HCT116 (cell line): ENCODE results near the gene TTLL4. TPM values are rescaled to one million over a fixed set of nuclear protein-coding genes. Genes with fewer than 3 reads are reported as not detected.

Source experiments
- ATAC-seq: fragments of 200-7000 bp; cut with Tn5 transposase; 2 replicates; pipeline ENCODE4 v1.9.1; 2020; ENCODE audit warnings: mild to moderate bottlenecking, moderate library complexity
- BruUV-seq: library from RNA; stranded (reverse); fragments of 400-500 nt; replicated peaks from 2 replicates; lab custom pipeline; 2021; lab: Mats Ljungman, UMichigan
- CTCF ChIA-PET: fragments of 300-600 bp; sonication (Branson Sonifier 250); formaldehyde crosslinking; loops from one replicate; lab custom pipeline; 2021; ENCODE audit warnings: antibody characterized with exemption; lab: Charles Lee
- POLR2A ChIA-PET: fragments of 300-600, 350-600 bp; sonication (Branson Sonifier 250); formaldehyde crosslinking; loops from one replicate; lab custom pipeline; 2021; ENCODE audit warnings: antibody characterized with exemption; lab: Charles Lee
- RAD21 ChIA-PET, 2 experiments: fragments of 300-600 bp; sonication (Branson Sonifier 250); formaldehyde crosslinking; loops; one replicate each; lab custom pipeline; 2023; ENCODE audit warnings: low total read pairs in 2 of 2; ENCODE audit not compliant: uncharacterized antibody in 2 of 2, unreplicated experiment in 2 of 2, low non-redundant PET in 1 of 2; lab: Charles Lee
- DNase-seq: peaks from one replicate; pipeline ENCODE4 v3.0.0-alpha.2; 2010; ENCODE audit warnings: low read depth, low spot score
- H2AFZ ChIP-seq: fragments of 200-600 bp; shearing (Covaris generic), sonication (generic); 2 replicates; pipeline ENCODE4 v1.6.1; 2017; ENCODE audit warnings: low read depth, mixed run types, mixed read lengths, antibody characterized with exemption, low read length; ENCODE audit not compliant: poor library complexity, severe bottlenecking
- H3K27ac ChIP-seq: 2 replicates; pipeline ENCODE4 v1.5.1; 2012; ENCODE audit warnings: low read depth, low read length
- H3K27me3 ChIP-seq: fragments of 200-600 bp; sonication (generic); 2 replicates; pipeline ENCODE4 v1.6.1; 2016; ENCODE audit warnings: mixed run types, low read length, mixed read lengths; ENCODE audit not compliant: insufficient read depth
- H3K36me3 ChIP-seq, 2 experiments: fragments of 200-500 bp in 1 of 2; fragments of 200-600 bp in 1 of 2; sonication (Bioruptor generic) in 1 of 2; sonication (generic) in 1 of 2; 2 replicates each; pipeline versions ENCODE4 v1.5.1 to v1.6.1; 2014 to 2016; ENCODE audit warnings: low read length in 2 of 2, inconsistent platforms in 1 of 2, mixed read lengths in 1 of 2, mixed run types in 1 of 2; ENCODE audit not compliant: insufficient read depth in 2 of 2, control insufficient read depth in 1 of 2
- H3K4me1 ChIP-seq, 2 experiments: fragments of 200-600 bp in 1 of 2; sonication (generic) in 1 of 2; 2 replicates each; pipeline versions ENCODE4 v1.5.1 to v1.6.1; 2012 to 2017; ENCODE audit warnings: low read length in 2 of 2, inconsistent platforms in 1 of 2, mild to moderate bottlenecking in 1 of 2, mixed read lengths in 1 of 2, mixed run types in 1 of 2, moderate library complexity in 1 of 2; ENCODE audit not compliant: insufficient read depth in 2 of 2, control insufficient read depth in 1 of 2
- H3K4me2 ChIP-seq: fragments of 200-600 bp; sonication (generic); 2 replicates; pipeline ENCODE4 v1.6.1; 2017; ENCODE audit warnings: mixed run types, low read length, mixed read lengths
- H3K4me3 ChIP-seq, 2 experiments: fragments of 200-600 bp in 1 of 2; sonication (generic) in 1 of 2; replicated peaks in 1 of 2; 2 replicates each; pipeline ENCODE4 v1.5.1; 2011 to 2016; ENCODE audit warnings: low read length in 2 of 2, control low read depth in 1 of 2, low read depth in 1 of 2, mild to moderate bottlenecking in 1 of 2, mixed read lengths in 1 of 2, mixed run types in 1 of 2
- H3K79me2 ChIP-seq: fragments of 200-600 bp; sonication (generic); 2 replicates; pipeline ENCODE4 v1.6.1; 2017; ENCODE audit warnings: mild to moderate bottlenecking, mixed run types, low read length, moderate library complexity, mixed read lengths; ENCODE audit not compliant: insufficient read depth
- H3K9ac ChIP-seq: fragments of 200-600 bp; sonication (generic); 2 replicates; pipeline ENCODE4 v1.6.1; 2016; ENCODE audit warnings: low read length, mixed read lengths
- H3K9me2 ChIP-seq: fragments of 200-600 bp; sonication (generic), shearing (Covaris generic); 2 replicates; pipeline ENCODE4 v1.6.1; 2017; ENCODE audit warnings: mixed run types, mild to moderate bottlenecking, moderate library complexity; ENCODE audit not compliant: insufficient read depth
- H3K9me3 ChIP-seq, 2 experiments: fragments of 200-500 bp in 1 of 2; fragments of 200-600 bp in 1 of 2; sonication (Bioruptor generic) in 1 of 2; sonication (generic) in 1 of 2; 2 replicates each; pipeline ENCODE4 v1.6.1; 2014 to 2017; ENCODE audit warnings: low read length in 2 of 2, mixed read lengths in 2 of 2, inconsistent platforms in 1 of 2, low read depth in 1 of 2, mild to moderate bottlenecking in 1 of 2, mixed run types in 1 of 2, moderate library complexity in 1 of 2; ENCODE audit not compliant: control insufficient read depth in 1 of 2, insufficient read depth in 1 of 2
- H4K20me1 ChIP-seq: fragments of 200-600 bp; sonication (generic), shearing (Covaris generic); 2 replicates; pipeline ENCODE4 v1.6.1; 2017; ENCODE audit warnings: mixed run types, mild to moderate bottlenecking, moderate library complexity; ENCODE audit not compliant: insufficient read depth
- CBX3 ChIP-seq: IDR thresholded peaks from 2 replicates; pipeline ENCODE4 v1.6.1; 2012; ENCODE audit warnings: low read depth
- CEBPB ChIP-seq: IDR thresholded peaks from 2 replicates; pipeline ENCODE4 v1.6.1; 2012; ENCODE audit warnings: low read depth
- EGR1 ChIP-seq: IDR thresholded peaks from 2 replicates; pipeline ENCODE4 v1.6.1; 2012; ENCODE audit warnings: low read depth
- ELF1 ChIP-seq: IDR thresholded peaks from 2 replicates; pipeline ENCODE4 v1.6.1; 2012; ENCODE audit warnings: low read depth, borderline replicate concordance
- EZH2 ChIP-seq: fragments of 200-600 bp; sonication (generic); IDR thresholded peaks from 2 replicates; pipeline ENCODE4 v1.6.1; 2017; ENCODE audit warnings: antibody characterized with exemption, mixed run types
- EZH2phosphoT487 ChIP-seq: fragments of 200-600 bp; IDR thresholded peaks from 2 replicates; pipeline ENCODE4 v1.6.1; 2018; ENCODE audit warnings: antibody characterized with exemption, borderline replicate concordance
- JUND ChIP-seq: IDR thresholded peaks from 2 replicates; pipeline ENCODE4 v1.6.1; 2012
- POLR2A ChIP-seq: IDR thresholded peaks from 2 replicates; pipeline ENCODE4 v1.7.0; 2011; ENCODE audit warnings: borderline replicate concordance; ENCODE audit not compliant: insufficient read depth, insufficient read length; ENCODE audit errors: extremely low read depth
- POLR2AphosphoS5 ChIP-seq: IDR thresholded peaks from 2 replicates; pipeline ENCODE4 v1.6.1; 2011; ENCODE audit warnings: mild to moderate bottlenecking, low read depth, low read length, moderate library complexity
- RAD21 ChIP-seq: IDR thresholded peaks from 2 replicates; pipeline ENCODE4 v1.6.1; 2012; ENCODE audit warnings: low read depth, mild to moderate bottlenecking
- SIN3A ChIP-seq: IDR thresholded peaks from 2 replicates; pipeline ENCODE4 v1.6.1; 2012; ENCODE audit warnings: low read depth
- SP1 ChIP-seq: IDR thresholded peaks from 2 replicates; pipeline ENCODE4 v1.6.1; 2012; ENCODE audit warnings: low read depth
- SRF ChIP-seq: IDR thresholded peaks from 2 replicates; pipeline ENCODE4 v1.6.1; 2012; ENCODE audit warnings: low read depth
- YY1 ChIP-seq: IDR thresholded peaks from 2 replicates; pipeline ENCODE4 v1.6.1; 2011; ENCODE audit warnings: low read length, low read depth, moderate library complexity, mild to moderate bottlenecking; ENCODE audit not compliant: insufficient replicate concordance; ENCODE audit errors: extremely low read depth
- ZNF274 ChIP-seq: fragments of 200-500 bp; sonication (Bioruptor generic); IDR thresholded peaks from 2 replicates; pipeline ENCODE4 v1.6.1; 2014; ENCODE audit warnings: mild to moderate bottlenecking, low read depth, low read length, inconsistent platforms
- intact Hi-C: fragments of 100-400 bp; cut with micrococcal nuclease; formaldehyde crosslinking; loops from 2 replicates; pipeline ENCODE4 v1.10.0; 2022
- total RNA-seq: library from RNA; stranded (reverse); gene quantifications from one replicate; pipeline ENCODE4 v1.2.1, GENCODE V29; 2021; ENCODE audit not compliant: unreplicated experiment
- TF ChIP-seq, protein P1 (sequence below): IDR thresholded peaks from 2 replicates; pipeline ENCODE4 v1.6.1; 2011; ENCODE audit warnings: mild to moderate bottlenecking, low read length, moderate library complexity; ENCODE audit not compliant: insufficient replicate concordance; ENCODE audit errors: extremely low read depth
- TF ChIP-seq, protein P2 (sequence below): IDR thresholded peaks from 2 replicates; pipeline ENCODE4 v1.6.1; 2012

The TTLL4 gene
- total RNA-seq, 1 experiment from 2014 or later = 53.0 TPM

DNA sequence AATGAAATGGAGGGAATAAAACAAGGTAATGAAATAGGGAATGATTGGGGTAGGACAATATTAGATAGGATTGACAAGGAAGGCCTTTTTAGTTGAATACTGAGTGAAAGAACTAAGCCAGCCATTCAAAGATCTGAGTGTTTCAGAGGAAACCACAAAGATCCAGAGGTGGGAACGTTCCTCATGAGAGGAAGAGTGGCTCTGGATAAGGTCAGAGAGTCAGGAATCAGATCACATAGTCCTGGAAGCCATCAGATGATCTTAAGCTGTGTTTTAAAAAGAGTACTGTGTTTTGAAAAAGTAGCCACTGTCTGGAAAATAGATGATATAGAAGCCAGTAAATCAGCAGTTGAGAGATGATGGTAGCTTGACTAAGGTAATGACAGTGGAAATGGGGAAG is 11.8 kb downstream of the TTLL4 start:
- Histone ChIP-seq H3K4me1 (peaks cover 0 to 6% of the 10 kb centered on the region in 2 experiments; a peak in 3 of 4 replicates), H3K9ac (no peak overlapping the region), H2AFZ (no peak overlapping the region), H3K79me2 (peaks cover 98% of the 10 kb centered on the region), H3K9me2 (no peaks in the 10 kb centered on the region), H3K36me3 (peaks cover 0 to 10% of the 10 kb centered on the region in 2 experiments; a peak in 1 of 4 replicates), H3K27ac (no peak overlapping the region), H3K9me3 (no peaks in the 10 kb centered on the region; a peak in 1 of 4 replicates), H4K20me1 (peaks cover 2% of the 10 kb centered on the region; the same call in 1 of the 2 replicates), H3K4me2 (no peak overlapping the region), H3K4me3 (no peak overlapping the region)
- ATAC-seq = no peak
- RAD21 ChIA-PET = interaction anchor here in 1 of 2 experiments (1.9 kb wide), 1 partner anchor 125 kb away, joined by 3 read pairs; no protein-coding TSS in a partner anchor
- CTCF ChIA-PET = interaction anchor here (1.8 to 2.4 kb wide), 2 partner anchors 12 to 125 kb away, joined by 6 to 12 read pairs; partner anchors contain the start of gene TTLL4
- no TSS peak for BruUV-seq
- no peak for TF ChIP-seq EGR1
- no peak for TF ChIP-seq SIN3A
- no peak for TF ChIP-seq JUND
- no peak for TF ChIP-seq SP1
- no peak for TF ChIP-seq SRF
- TF ChIP-seq EZH2phosphoT487 = no peak
- no peak for TF ChIP-seq CEBPB
- no peak for TF ChIP-seq POLR2AphosphoS5
- no peak for TF ChIP-seq YY1
- TF ChIP-seq, protein P1, sequence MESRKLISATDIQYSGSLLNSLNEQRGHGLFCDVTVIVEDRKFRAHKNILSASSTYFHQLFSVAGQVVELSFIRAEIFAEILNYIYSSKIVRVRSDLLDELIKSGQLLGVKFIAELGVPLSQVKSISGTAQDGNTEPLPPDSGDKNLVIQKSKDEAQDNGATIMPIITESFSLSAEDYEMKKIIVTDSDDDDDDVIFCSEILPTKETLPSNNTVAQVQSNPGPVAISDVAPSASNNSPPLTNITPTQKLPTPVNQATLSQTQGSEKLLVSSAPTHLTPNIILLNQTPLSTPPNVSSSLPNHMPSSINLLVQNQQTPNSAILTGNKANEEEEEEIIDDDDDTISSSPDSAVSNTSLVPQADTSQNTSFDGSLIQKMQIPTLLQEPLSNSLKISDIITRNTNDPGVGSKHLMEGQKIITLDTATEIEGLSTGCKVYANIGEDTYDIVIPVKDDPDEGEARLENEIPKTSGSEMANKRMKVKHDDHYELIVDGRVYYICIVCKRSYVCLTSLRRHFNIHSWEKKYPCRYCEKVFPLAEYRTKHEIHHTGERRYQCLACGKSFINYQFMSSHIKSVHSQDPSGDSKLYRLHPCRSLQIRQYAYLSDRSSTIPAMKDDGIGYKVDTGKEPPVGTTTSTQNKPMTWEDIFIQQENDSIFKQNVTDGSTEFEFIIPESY = no peak
- TF ChIP-seq, protein P2, sequence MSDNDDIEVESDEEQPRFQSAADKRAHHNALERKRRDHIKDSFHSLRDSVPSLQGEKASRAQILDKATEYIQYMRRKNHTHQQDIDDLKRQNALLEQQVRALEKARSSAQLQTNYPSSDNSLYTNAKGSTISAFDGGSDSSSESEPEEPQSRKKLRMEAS = no peak
- no peak for TF ChIP-seq EZH2
- no peak for TF ChIP-seq ZNF274
- TF ChIP-seq CBX3 = no peak
- no peak for TF ChIP-seq ELF1
- TF ChIP-seq RAD21 = no peak
- no peak for TF ChIP-seq POLR2A
- TF ChIP-seq, all 23 proteins: peak for 0
- intact Hi-C loops = no loop called here
- DNase-seq = no peak
- POLR2A ChIA-PET = interaction anchor here (0.9 kb wide), 1 partner anchor 12 kb away, joined by 3 read pairs; the partner anchor contains the start of gene TTLL4
- H3K27me3 ChIP-seq = no peaks in the 10 kb centered on the region
